Measurements from ENCODE around the gene MUS81.
A peak's percentile ranks its signal among the peaks of the same experiment; 100 is the strongest.

The MUS81 gene

DNA sequence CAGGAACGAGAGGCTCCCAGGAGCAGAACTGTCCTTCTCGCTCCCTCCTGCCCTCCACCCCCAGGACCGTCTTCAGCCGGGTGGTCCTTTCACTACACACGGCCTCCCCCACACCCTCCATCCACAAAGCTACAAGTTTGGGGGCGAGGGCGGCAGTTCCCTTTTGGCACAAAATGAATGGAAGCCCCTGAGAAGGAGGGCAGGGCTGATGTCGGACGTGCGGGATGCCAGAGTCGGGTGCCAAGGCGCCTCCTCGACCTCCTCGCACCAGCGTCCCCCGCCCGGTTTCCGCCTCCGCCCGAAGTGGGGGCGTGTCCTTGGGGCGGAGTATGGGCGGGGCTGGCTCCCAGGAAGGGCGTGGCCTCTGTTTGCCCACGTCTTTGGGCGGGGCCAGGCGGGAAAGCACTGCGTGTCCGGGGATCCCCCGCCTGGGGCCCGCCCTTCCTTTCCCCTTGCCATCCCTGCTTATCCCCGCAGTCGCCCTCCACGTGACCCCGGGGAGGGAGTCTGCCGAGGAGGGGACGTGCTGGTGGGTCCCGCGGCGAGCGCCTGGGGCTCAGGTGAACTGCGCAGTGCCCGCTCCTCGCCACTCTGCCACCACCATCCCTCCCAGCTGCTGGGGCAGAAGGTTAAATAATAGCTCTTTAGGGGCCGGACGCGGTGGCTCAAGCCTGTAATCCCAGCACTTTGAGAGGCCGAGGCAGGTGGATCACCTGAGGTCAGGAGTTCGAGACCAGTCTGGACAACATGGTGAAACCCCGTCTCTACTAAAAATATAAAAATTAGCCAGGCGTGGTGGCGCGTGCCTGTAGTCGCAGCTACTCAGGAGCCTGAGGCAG, 13.3 kb downstream of the MUS81 start:
- TF ChIP-seq, protein P1, sequence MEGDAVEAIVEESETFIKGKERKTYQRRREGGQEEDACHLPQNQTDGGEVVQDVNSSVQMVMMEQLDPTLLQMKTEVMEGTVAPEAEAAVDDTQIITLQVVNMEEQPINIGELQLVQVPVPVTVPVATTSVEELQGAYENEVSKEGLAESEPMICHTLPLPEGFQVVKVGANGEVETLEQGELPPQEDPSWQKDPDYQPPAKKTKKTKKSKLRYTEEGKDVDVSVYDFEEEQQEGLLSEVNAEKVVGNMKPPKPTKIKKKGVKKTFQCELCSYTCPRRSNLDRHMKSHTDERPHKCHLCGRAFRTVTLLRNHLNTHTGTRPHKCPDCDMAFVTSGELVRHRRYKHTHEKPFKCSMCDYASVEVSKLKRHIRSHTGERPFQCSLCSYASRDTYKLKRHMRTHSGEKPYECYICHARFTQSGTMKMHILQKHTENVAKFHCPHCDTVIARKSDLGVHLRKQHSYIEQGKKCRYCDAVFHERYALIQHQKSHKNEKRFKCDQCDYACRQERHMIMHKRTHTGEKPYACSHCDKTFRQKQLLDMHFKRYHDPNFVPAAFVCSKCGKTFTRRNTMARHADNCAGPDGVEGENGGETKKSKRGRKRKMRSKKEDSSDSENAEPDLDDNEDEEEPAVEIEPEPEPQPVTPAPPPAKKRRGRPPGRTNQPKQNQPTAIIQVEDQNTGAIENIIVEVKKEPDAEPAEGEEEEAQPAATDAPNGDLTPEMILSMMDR (IDR thresholded peaks at IDR 0.05; ENCODE audit: insufficient read depth, low read length, missing control alignments) = no peak
- DNase-seq (ENCODE audit: low read depth, low spot score) = no peak
- H3K4me3 ChIP-seq (ENCODE audit: low read depth, low read length) = peak overlapping the region; percentile 80
- CTCF ChIA-PET = interaction anchor here (1.0 to 33.3 kb wide), 7 partner anchors 12 to 195 kb away, joined by 3 to 1090 read pairs (median 5); partner anchors contain the start of genes CCDC85B, FIBP, MUS81 and SART1
- POLR2A ChIA-PET = interaction anchor here (1.0 to 2.1 kb wide), 8 partner anchors 9 to 129 kb away, joined by 3 to 12 read pairs (median 4); partner anchors contain the start of genes BANF1, CFL1, FIBP and MUS81

DNA sequence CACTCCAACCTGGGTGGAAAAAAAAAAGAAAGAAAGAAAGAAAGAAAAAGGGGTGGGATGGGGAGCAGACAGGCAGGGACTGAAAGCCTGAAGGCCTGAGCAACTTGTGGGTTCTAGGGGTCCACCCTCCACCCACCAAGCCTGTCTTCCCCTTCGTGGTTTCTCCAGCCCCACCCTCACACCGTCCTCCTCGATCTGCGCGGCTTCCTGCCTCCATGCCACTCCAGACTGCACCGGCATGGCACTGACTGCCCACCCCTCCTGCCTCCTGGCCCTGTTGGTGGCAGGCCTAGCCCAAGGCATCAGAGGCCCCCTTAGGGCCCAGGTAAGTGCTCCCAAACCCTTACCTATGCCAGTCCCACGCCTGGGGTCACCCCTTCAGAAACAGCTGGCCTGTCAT, 19.4 kb downstream of the MUS81 start, which contains the start of gene CTSW:
TSS of gene CTSW (plus strand) at position 221 of the 400 bp plus-strand sequence. CDS start at position 239, 18 bp downstream.
- ChIA-PET POLR2A (interaction anchor here (1.0 kb wide), 1 partner anchor 9 kb away, joined by 3 read pairs; the partner anchor contains the start of gene FIBP), CTCF (interaction anchor here (1.5 to 33.3 kb wide), 4 partner anchors 7 to 100 kb away, joined by 3 to 1090 read pairs (median 190); partner anchors contain the start of genes CCDC85B, FIBP, MUS81 and SART1)
- TF ChIP-seq, protein P1 (IDR thresholded peaks at IDR 0.05; ENCODE audit: insufficient read depth, low read length, missing control alignments) = no peak
- no peak for DNase-seq (ENCODE audit: low read depth, low spot score)
- no peak within 1 kb of the TSS for H3K4me3 ChIP-seq (ENCODE audit: low read depth, low read length)

DNA sequence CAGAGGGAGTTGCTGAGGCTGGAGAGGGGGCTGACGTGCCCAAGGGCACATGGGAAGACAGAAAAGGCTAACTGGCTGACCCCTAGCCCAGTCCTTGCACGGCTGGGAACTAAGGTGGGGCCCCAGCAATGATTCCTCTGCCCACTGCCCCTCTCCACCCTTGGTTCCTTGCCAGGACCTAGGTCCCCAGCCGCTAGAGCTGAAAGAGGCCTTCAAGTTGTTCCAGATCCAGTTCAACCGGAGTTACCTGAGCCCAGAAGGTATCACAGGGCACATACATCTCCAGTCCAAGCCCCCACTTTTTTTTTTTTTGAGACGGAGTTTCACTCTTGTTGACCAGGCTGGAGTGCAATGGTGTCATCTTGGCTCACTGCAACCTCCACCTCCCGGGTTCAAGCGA, 19.8 kb downstream of the MUS81 start:
- TF ChIP-seq, protein P1 (IDR thresholded peaks at IDR 0.05; ENCODE audit: insufficient read depth, low read length, missing control alignments) = no peak
- no peak for DNase-seq (ENCODE audit: low read depth, low spot score)
- ChIA-PET CTCF (interaction anchor here (1.5 to 33.3 kb wide), 4 partner anchors 6 to 99 kb away, joined by 3 to 1090 read pairs (median 190); partner anchors contain the start of genes CCDC85B, FIBP, MUS81 and SART1), POLR2A (interaction anchor here (0.7 kb wide), 1 partner anchor 47 kb away, joined by 3 read pairs; no protein-coding TSS in a partner anchor)
- H3K4me3 ChIP-seq (ENCODE audit: low read depth, low read length) = no peak overlapping the region

DNA sequence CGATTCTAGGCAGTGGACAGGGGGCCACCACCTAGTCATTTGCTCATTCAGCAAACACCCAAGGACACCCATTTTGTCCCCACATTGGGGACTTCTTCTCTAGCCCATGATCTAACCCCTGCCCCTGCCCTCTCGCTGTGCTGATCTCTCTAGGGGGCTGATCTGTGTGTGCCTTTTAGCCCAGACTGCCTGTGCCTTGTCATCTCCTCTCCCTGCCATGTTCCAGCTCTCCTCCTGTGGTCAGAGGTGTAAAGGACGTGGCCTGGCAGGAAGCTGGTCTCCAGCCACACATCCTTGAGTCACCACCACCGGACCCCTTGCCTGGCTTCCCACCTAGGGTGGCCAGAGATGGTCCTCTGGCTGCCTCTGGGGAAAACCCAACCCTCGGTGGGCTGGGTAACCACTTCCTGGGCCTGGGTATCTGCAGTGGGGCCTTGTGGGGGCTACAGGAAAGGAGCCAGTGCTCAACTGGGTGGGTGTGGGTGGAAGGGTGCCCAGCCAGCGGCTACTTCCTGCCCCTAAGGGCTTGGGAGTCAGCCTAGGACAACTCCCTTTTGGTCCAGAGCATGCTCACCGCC, 20.7 kb downstream of the MUS81 start:
- POLR2A ChIA-PET = interaction anchor here (0.7 to 1.8 kb wide), 3 partner anchors 9 to 48 kb away, joined by 3 to 7 read pairs (median 3); partner anchors contain the start of gene EFEMP2
- H3K4me3 ChIP-seq (ENCODE audit: low read depth, low read length) = no peak overlapping the region
- TF ChIP-seq, protein P1 (IDR thresholded peaks at IDR 0.05; ENCODE audit: insufficient read depth, low read length, missing control alignments) = no peak
- DNase-seq (ENCODE audit: low read depth, low spot score) = no peak
- CTCF ChIA-PET = interaction anchor here (0.6 to 33.3 kb wide), 6 partner anchors 5 to 165 kb away, joined by 3 to 1090 read pairs (median 190); partner anchors contain the start of genes CCDC85B, CTSW, EFEMP2 and FIBP

DNA sequence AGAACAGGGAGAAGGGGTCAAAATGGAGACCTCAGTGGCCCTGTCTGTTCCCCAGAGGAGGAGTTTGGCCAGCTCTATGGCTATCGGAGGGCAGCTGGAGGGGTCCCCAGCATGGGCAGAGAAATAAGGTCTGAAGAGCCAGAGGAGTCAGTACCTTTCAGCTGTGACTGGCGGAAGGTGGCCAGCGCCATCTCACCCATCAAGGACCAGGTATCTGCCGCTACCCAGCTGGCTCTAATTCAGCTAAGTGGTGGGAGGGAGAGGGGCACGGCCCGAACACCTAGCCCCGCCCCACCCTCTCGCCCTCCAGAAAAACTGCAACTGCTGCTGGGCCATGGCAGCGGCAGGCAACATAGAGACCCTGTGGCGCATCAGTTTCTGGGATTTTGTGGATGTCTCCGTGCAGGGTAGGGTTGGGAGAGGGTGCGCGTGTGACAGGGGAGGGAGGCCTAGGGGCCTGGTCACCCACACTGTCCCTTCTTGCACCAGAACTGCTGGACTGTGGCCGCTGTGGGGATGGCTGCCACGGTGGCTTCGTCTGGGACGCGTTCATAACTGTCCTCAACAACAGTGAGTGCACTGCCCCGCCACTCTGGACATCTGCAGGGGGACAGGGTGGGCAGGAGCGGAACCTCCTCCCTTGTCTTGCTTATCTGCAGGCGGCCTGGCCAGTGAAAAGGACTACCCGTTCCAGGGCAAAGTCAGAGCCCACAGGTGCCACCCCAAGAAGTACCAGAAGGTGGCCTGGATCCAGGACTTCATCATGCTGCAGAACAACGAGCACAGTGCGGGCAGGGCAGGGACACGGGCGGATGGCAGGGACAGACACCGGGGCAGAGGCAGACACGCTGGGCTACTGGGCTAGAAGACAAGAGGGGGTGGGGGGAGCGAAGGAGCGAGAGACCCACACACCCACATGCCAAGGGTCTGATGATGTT, 22.2 kb downstream of the MUS81 start:
- no peak overlapping the region for H3K4me3 ChIP-seq (ENCODE audit: low read depth, low read length)
- ChIA-PET POLR2A (interaction anchor here (1.8 kb wide), 1 partner anchor 11 kb away, joined by 7 read pairs; the partner anchor contains the start of gene EFEMP2), CTCF (interaction anchor here (0.9 to 33.3 kb wide), 6 partner anchors 9 to 186 kb away, joined by 3 to 1090 read pairs (median 11); partner anchors contain the start of genes CCDC85B, CTSW, EFEMP2 and MUS81)
- TF ChIP-seq, protein P1 (IDR thresholded peaks at IDR 0.05; ENCODE audit: insufficient read depth, low read length, missing control alignments) = no peak
- no peak for DNase-seq (ENCODE audit: low read depth, low spot score)

All from AG04449 (cell line).